ENCODE results near the gene SIRPB2. TPM values are rescaled to one million over a fixed set of nuclear protein-coding genes. Genes with fewer than 3 reads are reported as not detected.

The SIRPB2 gene
- total and polyA plus RNA-seq, 12 donors, result 0.23 to 7.3 (median 1.2) TPM

- H3K36me3 ChIP-seq, result no peaks in the 10 kb centered on the region
- peaks cover 0 to 4% (median 0%) of the 10 kb centered on the region in 9 donors for H3K4me1 ChIP-seq
- DNase-seq (no peak), ATAC-seq (no peak)
- H3K9me3 ChIP-seq, result no peaks in the 10 kb centered on the region
- peaks cover 0 to 15% (median 9%) of the 10 kb centered on the region in 7 donors for H3K27me3 ChIP-seq
- no peak overlapping the region for H3K4me3 ChIP-seq
- intact Hi-C loops (cut with DNase I), result loop anchor here in 1 of 10 donors (10.0 kb wide), 1 partner anchor 226 kb away; no protein-coding TSS in a partner anchor
- no peak overlapping the region for H3K27ac ChIP-seq
- TF ChIP-seq CTCF (IDR thresholded peaks at IDR 0.05), result no peak
These were observed 17.4 kb upstream of the SIRPB2 start for GRCh38 chr20:1508574-1508973.

GRCh38 chr20:1507276-1507675 lies 16.1 kb upstream of the SIRPB2 start:
- H3K27ac ChIP-seq, result no peak overlapping the region
- H3K36me3 ChIP-seq, result no peaks in the 10 kb centered on the region
- no peak for DNase-seq
- peaks cover 0 to 8% (median 0%) of the 10 kb centered on the region in 11 donors for H3K9me3 ChIP-seq
- TF ChIP-seq CTCF (IDR thresholded peaks at IDR 0.05), result no peak
- 74 to 80% methylated on average over 3 of the region's 3 CpGs for WGBS, 2 donors
- peaks cover 0 to 6% (median 0%) of the 10 kb centered on the region in 9 donors for H3K4me1 ChIP-seq
- intact Hi-C loops (cut with DNase I), result loop anchor here in 1 of 10 donors (10.0 kb wide), 1 partner anchor 228 kb away; no protein-coding TSS in a partner anchor
- H3K27me3 ChIP-seq, result peaks cover 0 to 13% (median 9%) of the 10 kb centered on the region in 7 donors
- ATAC-seq, result no peak
- H3K4me3 ChIP-seq, result no peak overlapping the region

- intact Hi-C loops (cut with DNase I), result loop anchor here in 1 of 10 donors (10.0 kb wide), 1 partner anchor 229 kb away; no protein-coding TSS in a partner anchor
- ATAC-seq (no peak), DNase-seq (no peak)
- H3K27me3 ChIP-seq, result peaks cover 0 to 11% (median 9%) of the 10 kb centered on the region in 7 donors
- H3K36me3 ChIP-seq, result no peaks in the 10 kb centered on the region
- H3K4me1 ChIP-seq, result peaks cover 0 to 6% (median 0%) of the 10 kb centered on the region in 9 donors
- no peak overlapping the region for H3K27ac ChIP-seq
- 59 to 68% methylated on average over 1 of the region's 1 CpG for WGBS, 2 donors
- TF ChIP-seq CTCF (IDR thresholded peaks at IDR 0.05), result no peak
- H3K9me3 ChIP-seq, result peaks cover 0 to 9% (median 0%) of the 10 kb centered on the region in 11 donors
- no peak overlapping the region for H3K4me3 ChIP-seq
These were observed 14.7 kb upstream of the SIRPB2 start for GRCh38 chr20:1505871-1506270.

GRCh38 chr20:1505361-1505760 lies 14.1 kb upstream of the SIRPB2 start:
- Histone ChIP-seq H3K27ac (no peak overlapping the region), H3K9me3 (peaks cover 0 to 9% (median 0%) of the 10 kb centered on the region in 11 donors), H3K27me3 (peaks cover 0 to 11% (median 9%) of the 10 kb centered on the region in 7 donors), H3K36me3 (no peaks in the 10 kb centered on the region), H3K4me3 (no peak overlapping the region), H3K4me1 (peaks cover 0 to 6% (median 0%) of the 10 kb centered on the region in 9 donors)
- WGBS, 2 donors, result 72 to 87% methylated on average over 3 of the region's 3 CpGs
- intact Hi-C loops (cut with DNase I), result loop anchor here in 1 of 10 donors (10.0 kb wide), 1 partner anchor 229 kb away; no protein-coding TSS in a partner anchor
- no peak for TF ChIP-seq CTCF (IDR thresholded peaks at IDR 0.05)
- ATAC-seq (no peak), DNase-seq (no peak)

Data from heart right ventricle (tissue), 16 donors.